Islet of Langerhans (tissue), 1 donor: ENCODE measurements around the gene MDK.

Experiments
- FAIRE-seq: peaks from one replicate; lab custom pipeline; 2011; peaks lifted over from hg19 to GRCh38; lab: Jason Lieb, UNC

The MDK gene

GRCh38 chr11:46348566-46349401, 32.7 kb upstream of the MDK start:
- no peak for FAIRE-seq

GRCh38 chr11:46350695-46351094, 30.8 kb upstream of the MDK start:
- no peak for FAIRE-seq

GRCh38 chr11:46351148-46351547, 30.3 kb upstream of the MDK start:
- FAIRE-seq: no peak

- FAIRE-seq: no peak
Measured at GRCh38 chr11:46351606-46352005, 29.9 kb upstream of the MDK start.

GRCh38 chr11:46352063-46352841, 29.2 kb upstream of the MDK start:
- no peak for FAIRE-seq

GRCh38 chr11:46353698-46354097, 27.8 kb upstream of the MDK start:
- no peak for FAIRE-seq

GRCh38 chr11:46356924-46357482, 24.5 kb upstream of the MDK start:
- FAIRE-seq: no peak

- FAIRE-seq: no peak
Measured at GRCh38 chr11:46357483-46357936, 24.0 kb upstream of the MDK start.

GRCh38 chr11:46359953-46360352, 21.5 kb upstream of the MDK start:
- no peak for FAIRE-seq

- FAIRE-seq: no peak
Measured at GRCh38 chr11:46360878-46361277, 20.6 kb upstream of the MDK start.

GRCh38 chr11:46361283-46362155, 19.9 kb upstream of the MDK start:
- FAIRE-seq: no peak

- FAIRE-seq: no peak
Measured at GRCh38 chr11:46362156-46363030, 19.1 kb upstream of the MDK start.

- peak; percentile 93 for FAIRE-seq
Measured at GRCh38 chr11:46363031-46363407, 18.4 kb upstream of the MDK start.

GRCh38 chr11:46363455-46364005, 17.9 kb upstream of the MDK start:
- FAIRE-seq: no peak

GRCh38 chr11:46364056-46364455, 17.4 kb upstream of the MDK start:
- no peak for FAIRE-seq

- no peak for FAIRE-seq
Measured at GRCh38 chr11:46364791-46365190, 16.7 kb upstream of the MDK start.

GRCh38 chr11:46366260-46366659, 15.2 kb upstream of the MDK start:
- FAIRE-seq: no peak

GRCh38 chr11:46366661-46367161, 14.8 kb upstream of the MDK start:
- no peak for FAIRE-seq

- no peak for FAIRE-seq
Measured at GRCh38 chr11:46367244-46367915, 14.1 kb upstream of the MDK start.

GRCh38 chr11:46367916-46368267, 13.6 kb upstream of the MDK start:
- no peak for FAIRE-seq
